Stomach (tissue), 9 donors: ENCODE data around the gene TNPO3. TPM values are rescaled to one million over a fixed set of nuclear protein-coding genes. Genes with fewer than 3 reads are reported as not detected.

Source experiments
- DNase-seq, 2 donors: peaks; one replicate each; pipeline versions ENCODE4 v3.0.0 to v3.0.0-alpha.2; 2013 to 2019
- H3K27ac ChIP-seq, 5 donors: fragments of 200-600 bp in 4 of 5; sonication (generic) in 4 of 5; one replicate each; pipeline ENCODE4 v1.5.1; 2013 to 2019; ENCODE audit warnings: mild to moderate bottlenecking in 1 of 5, moderate library complexity in 1 of 5
- H3K27me3 ChIP-seq, 3 donors: fragments of 200-600 bp; sonication (generic); one replicate each; pipeline ENCODE4 v1.5.1; 2017 to 2019; ENCODE audit warnings: mixed run types in 1 of 3
- H3K36me3 ChIP-seq, 4 donors: fragments of 200-600 bp; sonication (generic); 1 replicate in 3 of 4; 2 replicates in 1 of 4; pipeline ENCODE4 v1.5.1; 2016 to 2019
- H3K4me1 ChIP-seq, 4 donors: fragments of 200-600 bp; sonication (generic); one replicate each; pipeline ENCODE4 v1.5.1; 2016 to 2019
- H3K4me3 ChIP-seq, 4 donors: fragments of 200-600 bp; sonication (generic) in 3 of 4; one replicate each; pipeline ENCODE4 v1.5.1; 2016 to 2019; ENCODE audit warnings: mild to moderate bottlenecking in 1 of 4
- H3K9me3 ChIP-seq, 4 donors: fragments of 200-600 bp; sonication (generic); one replicate each; pipeline ENCODE4 v1.5.1; 2016 to 2019
- EP300 ChIP-seq: sonication (generic); formaldehyde crosslinking; IDR thresholded peaks from one replicate; pipeline ENCODE4 v1.6.1; 2017; ENCODE audit warnings: antibody characterized with exemption
- WGBS, 5 donors: extraction: QIAGEN DNeasy Blood & Tissue Kit in 3 of 5; methylation state at CpG; one replicate each; pipeline versions ENCODE4 v1.1.5 to v1.1.7; 2013 to 2018; 5-methylcytosine and 5-hydroxymethylcytosine counted together
- intact Hi-C: fragments of 100-400 bp; cut with DNase I; formaldehyde crosslinking; loops from one replicate; pipeline ENCODE4 v1.15.1; 2023; ENCODE audit warnings: low total_unique reads
- polyA plus RNA-seq, 3 donors: library from polyadenylated mRNA; stranded (reverse); fragments of 200-250 nt; gene quantifications; one replicate each; pipeline ENCODE4 v1.2.3, GENCODE V29; 2013
- small RNA-seq, 4 donors: library from RNA; depleted of rRNA; stranded (forward); fragments of <200 nt; gene quantifications; one replicate each; pipeline ENCODE3, GENCODE V24; 2016
- total RNA-seq, 5 donors: library from RNA; depleted of rRNA; stranded (reverse); fragments of >200 nt; gene quantifications; one replicate each; pipeline versions ENCODE4 v1.1.0 to v1.2.3, GENCODE V29; 2014 to 2016
- TF ChIP-seq, protein P1 (sequence below), 7 experiments: fragments of 450-650 bp in 4 of 7; fragments of 200-600 bp in 3 of 7; sonication (generic) in 3 of 7; IDR thresholded peaks; one replicate each; pipeline ENCODE4 v1.5.1; 2016 to 2019; ENCODE audit warnings: antibody characterized with exemption in 7 of 7, control low read depth in 2 of 7, mild to moderate bottlenecking in 1 of 7
- donor health status: healthy with polysubstance abuse.
- donor health status: Bipolar disorder and iron deficiency.
- donor health status: healthy.

Gene TNPO3
- total and polyA plus RNA-seq, 8 donors: 10.7 to 63.8 (median 19.6) TPM

DNA sequence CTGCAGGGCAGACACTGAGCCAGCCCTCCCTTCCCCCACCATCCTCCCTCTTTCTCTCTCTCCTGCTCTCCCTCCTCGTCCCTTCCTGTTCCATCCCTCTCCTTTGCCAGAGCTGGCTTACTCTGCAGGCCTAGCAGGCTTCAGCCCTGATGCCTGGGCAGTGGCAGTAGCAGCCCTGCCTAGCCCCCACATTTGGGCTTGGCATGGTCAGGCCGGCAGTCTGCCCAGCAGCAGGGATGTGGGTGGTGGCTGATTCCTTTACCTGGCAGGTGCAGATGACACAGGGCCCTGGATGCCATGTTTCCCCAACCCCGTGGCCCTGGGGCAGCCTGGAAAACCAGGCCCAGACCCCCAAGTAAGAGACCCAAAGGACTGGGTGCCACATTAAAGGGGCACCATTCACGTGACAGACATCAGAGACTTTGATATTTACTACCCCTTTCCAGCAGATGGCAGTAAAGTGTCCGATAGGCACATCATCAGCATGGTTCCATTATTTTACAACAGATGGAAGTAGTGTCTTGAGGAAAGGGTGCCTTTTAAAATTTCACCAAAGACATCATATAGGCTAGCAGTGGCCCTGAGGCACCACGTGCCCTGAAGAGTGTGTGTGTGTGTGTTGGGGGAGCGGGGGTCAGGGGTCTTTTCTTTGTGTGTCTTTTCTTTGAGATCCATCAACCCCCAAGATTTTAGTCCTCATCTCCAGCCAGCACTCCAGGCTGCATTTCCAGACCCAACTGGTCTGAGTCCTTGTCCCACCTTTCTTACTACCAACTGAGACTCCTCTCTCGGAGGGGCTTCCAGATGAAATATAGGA lies 150.3 kb downstream of the TNPO3 start:
- Histone ChIP-seq H3K36me3 (no peaks in the 10 kb centered on the region), H3K4me1 (peaks cover 2 to 20% (median 5%) of the 10 kb centered on the region in 4 donors), H3K27me3 (peaks cover 0 to 45% (median 10%) of the 10 kb centered on the region in 3 donors), H3K27ac (no peak overlapping the region), H3K4me3 (no peak overlapping the region), H3K9me3 (peaks cover 0 to 3% (median 0%) of the 10 kb centered on the region in 4 donors)
- no peak for TF ChIP-seq EP300
- TF ChIP-seq, protein P1, sequence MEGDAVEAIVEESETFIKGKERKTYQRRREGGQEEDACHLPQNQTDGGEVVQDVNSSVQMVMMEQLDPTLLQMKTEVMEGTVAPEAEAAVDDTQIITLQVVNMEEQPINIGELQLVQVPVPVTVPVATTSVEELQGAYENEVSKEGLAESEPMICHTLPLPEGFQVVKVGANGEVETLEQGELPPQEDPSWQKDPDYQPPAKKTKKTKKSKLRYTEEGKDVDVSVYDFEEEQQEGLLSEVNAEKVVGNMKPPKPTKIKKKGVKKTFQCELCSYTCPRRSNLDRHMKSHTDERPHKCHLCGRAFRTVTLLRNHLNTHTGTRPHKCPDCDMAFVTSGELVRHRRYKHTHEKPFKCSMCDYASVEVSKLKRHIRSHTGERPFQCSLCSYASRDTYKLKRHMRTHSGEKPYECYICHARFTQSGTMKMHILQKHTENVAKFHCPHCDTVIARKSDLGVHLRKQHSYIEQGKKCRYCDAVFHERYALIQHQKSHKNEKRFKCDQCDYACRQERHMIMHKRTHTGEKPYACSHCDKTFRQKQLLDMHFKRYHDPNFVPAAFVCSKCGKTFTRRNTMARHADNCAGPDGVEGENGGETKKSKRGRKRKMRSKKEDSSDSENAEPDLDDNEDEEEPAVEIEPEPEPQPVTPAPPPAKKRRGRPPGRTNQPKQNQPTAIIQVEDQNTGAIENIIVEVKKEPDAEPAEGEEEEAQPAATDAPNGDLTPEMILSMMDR (IDR thresholded peaks at IDR 0.05): peak in 5 of 7 experiments; percentile 44 to 64 (median 50)
- WGBS, 5 donors: 30 to 37% (median 31%) methylated on average over 8 of the region's 8 CpGs
- DNase-seq: peak in 1 of 2 donors; percentile 75
- intact Hi-C loops: loop anchor here (5.0 kb wide), 1 partner anchor 173 kb away; no protein-coding TSS in a partner anchor

Small RNA genes lying within 50 kb of the gene (small RNA-seq; reads per million reads assigned to genes)
- gene RN7SL306P: 0 reads per million in 4 donors

Other genes with a start within 250 kb of the TNPO3 start
- 100 to 1,000 TPM in 3 of 5 donors, 10 to 100 TPM in 2; 30.9 to 184 (median 105) TPM for gene FLNC, start 224.7 kb downstream of the TNPO3 start, total RNA-seq
- gene FLNC, start 224.7 kb downstream of the TNPO3 start, polyA plus RNA-seq: 10 to 100 TPM in 1 of 3 donors, 1 to 10 TPM in 2; 1.9 to 13.6 (median 5.3) TPM
- gene ATP6V1F, start 192.3 kb downstream of the TNPO3 start, total RNA-seq: 10 to 100 TPM in 4 of 5 donors, 1 to 10 TPM in 1; 2.0 to 86.2 (median 47.5) TPM
- gene ATP6V1F, start 192.3 kb downstream of the TNPO3 start, polyA plus RNA-seq: 100 to 1,000 TPM; 246 to 282 (median 264) TPM
- gene KCP, start 144.4 kb downstream of the TNPO3 start, total RNA-seq: 1 to 10 TPM in 1 of 5 donors, under 1 TPM in 1, not detected in 3; 0.73 to 2.3 TPM
- 1 to 10 TPM in 1 of 3 donors, not detected in 2; 1.6 TPM for gene KCP, start 144.4 kb downstream of the TNPO3 start, polyA plus RNA-seq
- 10 to 100 TPM in 1 of 5 donors, 1 to 10 TPM in 4; 2.2 to 13.8 (median 5.8) TPM for gene IRF5, start 117.2 kb downstream of the TNPO3 start, total RNA-seq
- gene IRF5, start 117.2 kb downstream of the TNPO3 start, polyA plus RNA-seq: 1 to 10 TPM; 3.2 to 7.3 (median 3.4) TPM
- gene TSPAN33, start 89.6 kb upstream of the TNPO3 start, total RNA-seq: 10 to 100 TPM in 1 of 5 donors, 1 to 10 TPM in 4; 1.8 to 20.9 (median 8.4) TPM
- 10 to 100 TPM in 1 of 3 donors, 1 to 10 TPM in 2; 5.4 to 17.4 (median 9.5) TPM for gene TSPAN33, start 89.6 kb upstream of the TNPO3 start, polyA plus RNA-seq
- gene SMO, start 133.5 kb upstream of the TNPO3 start, total RNA-seq: 10 to 100 TPM in 2 of 5 donors, 1 to 10 TPM in 3; 1.2 to 18.5 (median 5.7) TPM
- 1 to 10 TPM; 1.1 to 8.2 (median 3.2) TPM for gene SMO, start 133.5 kb upstream of the TNPO3 start, polyA plus RNA-seq
- 10 to 100 TPM; 60.3 to 87.0 (median 66.5) TPM for gene AHCYL2, start 169.9 kb upstream of the TNPO3 start, total RNA-seq
- 10 to 100 TPM in 2 of 3 donors, 1 to 10 TPM in 1; 4.6 to 19.9 (median 10.2) TPM for gene AHCYL2, start 169.9 kb upstream of the TNPO3 start, polyA plus RNA-seq